GM19238 (cell line): ENCODE data around the gene PTPRO.

Experiments
- DNase-seq: peaks from one replicate; pipeline ENCODE4 v3.0.0; 2011; ENCODE audit warnings: low spot score; ENCODE audit not compliant: insufficient read length

Gene PTPRO

GRCh38 chr12:15555446-15555845 is 233.1 kb downstream of the PTPRO start:
- DNase-seq = no peak

- DNase-seq = no peak
Measured at GRCh38 chr12:15556411-15557102, 234.2 kb downstream of the PTPRO start.

GRCh38 chr12:15558915-15559528 is 236.7 kb downstream of the PTPRO start:
- no peak for DNase-seq

GRCh38 chr12:15561396-15561795 is 239.1 kb downstream of the PTPRO start:
- no peak for DNase-seq

GRCh38 chr12:15562263-15562662 is 240.0 kb downstream of the PTPRO start:
- no peak for DNase-seq

GRCh38 chr12:15563663-15564062 is 241.4 kb downstream of the PTPRO start:
- no peak for DNase-seq

- DNase-seq = no peak
Measured at GRCh38 chr12:15574353-15574752, 252.0 kb downstream of the PTPRO start.

GRCh38 chr12:15575671-15576541 is 253.6 kb downstream of the PTPRO start:
- DNase-seq = no peak

- no peak for DNase-seq
Measured at GRCh38 chr12:15580431-15580830, 258.1 kb downstream of the PTPRO start.

- no peak for DNase-seq
Measured at GRCh38 chr12:15581006-15581405, 258.7 kb downstream of the PTPRO start.

GRCh38 chr12:15583804-15584203 is 261.5 kb downstream of the PTPRO start:
- DNase-seq = no peak

GRCh38 chr12:15584366-15585041 is 262.2 kb downstream of the PTPRO start:
- no peak for DNase-seq

- no peak for DNase-seq
Measured at GRCh38 chr12:15589328-15590032, 267.2 kb downstream of the PTPRO start.

GRCh38 chr12:15590180-15590826 is 268.0 kb downstream of the PTPRO start:
- peak; percentile 37 for DNase-seq

- no peak for DNase-seq
Measured at GRCh38 chr12:15591811-15592210, 269.5 kb downstream of the PTPRO start.

- no peak for DNase-seq
Measured at GRCh38 chr12:15592934-15593333, 270.6 kb downstream of the PTPRO start.

GRCh38 chr12:15596174-15596573 is 273.9 kb downstream of the PTPRO start:
- no peak for DNase-seq

- DNase-seq = no peak
Measured at GRCh38 chr12:15597125-15597830, 275.0 kb downstream of the PTPRO start.

GRCh38 chr12:15599266-15600037 is 277.1 kb downstream of the PTPRO start:
- DNase-seq = no peak
